SU-DHL-6 (cell line): Measurements from ENCODE around the gene DIPK1A.

Experiments
- H2AFZ ChIP-seq: fragments of 200-600 bp; sonication (generic); 2 replicates; pipeline ENCODE4 v1.6.1; 2014; ENCODE audit warnings: low read depth, mild to moderate bottlenecking, moderate library complexity, mixed read lengths, antibody characterized with exemption, low read length; ENCODE audit not compliant: severe bottlenecking
- H3F3A ChIP-seq: fragments of 200-600 bp; shearing (Covaris generic); 2 replicates; pipeline ENCODE4 v1.6.0; 2016; ENCODE audit warnings: antibody characterized with exemption, mild to moderate bottlenecking; ENCODE audit not compliant: insufficient read depth
- H3K27ac ChIP-seq: fragments of 200-600 bp; sonication (generic); 2 replicates; pipeline ENCODE4 v1.5.1; 2016; ENCODE audit warnings: low read depth, mild to moderate bottlenecking, low read length, moderate library complexity, mixed read lengths
- H3K27me3 ChIP-seq: fragments of 200-600 bp; sonication (generic), shearing (Covaris generic); 2 replicates; pipeline ENCODE4 v1.6.0; 2014; ENCODE audit warnings: mild to moderate bottlenecking, low read length
- H3K36me3 ChIP-seq: fragments of 200-600 bp; sonication (generic); 2 replicates; pipeline ENCODE4 v1.6.1; 2014; ENCODE audit warnings: mild to moderate bottlenecking, low read length, mixed read lengths
- H3K4me2 ChIP-seq: fragments of 300-600, 200-600 bp; shearing (Covaris generic), sonication (generic); 2 replicates; pipeline ENCODE4 v1.6.0; 2014; ENCODE audit warnings: low read length, low read depth, mild to moderate bottlenecking; ENCODE audit not compliant: poor library complexity, severe bottlenecking
- H3K4me3 ChIP-seq: fragments of 200-600 bp; sonication (generic); 2 replicates; pipeline ENCODE4 v1.5.1; 2014; ENCODE audit warnings: antibody characterized with exemption, low read length, mild to moderate bottlenecking, mixed read lengths; ENCODE audit not compliant: insufficient read depth, poor library complexity, severe bottlenecking
- H3K79me2 ChIP-seq: fragments of 200-600 bp; sonication (generic); 2 replicates; pipeline ENCODE4 v1.6.1; 2014; ENCODE audit warnings: mild to moderate bottlenecking, low read length, moderate library complexity; ENCODE audit not compliant: insufficient read depth
- H3K9ac ChIP-seq: fragments of 200-600 bp; sonication (generic); 2 replicates; pipeline ENCODE4 v1.7.0; 2014; ENCODE audit warnings: mild to moderate bottlenecking, low read length
- H3K9me2 ChIP-seq: fragments of 200-600 bp; sonication (generic); replicated peaks from 2 replicates; pipeline ENCODE4 v1.6.1; 2014; ENCODE audit warnings: low read length; ENCODE audit not compliant: insufficient read depth
- H3K9me3 ChIP-seq: fragments of 200-600 bp; sonication (generic); 2 replicates; pipeline ENCODE4 v1.6.1; 2014; ENCODE audit warnings: low read length, mixed read lengths; ENCODE audit not compliant: insufficient read depth
- H4K20me1 ChIP-seq: fragments of 200-600 bp; sonication (generic); 2 replicates; pipeline ENCODE4 v1.6.1; 2014; ENCODE audit warnings: low read depth, mild to moderate bottlenecking, antibody characterized with exemption, low read length, moderate library complexity, mixed read lengths
- CTCF ChIP-seq: fragments of 200-600 bp; sonication (generic); IDR thresholded peaks from one replicate; pipeline ENCODE4 v1.5.1; 2017; ENCODE audit warnings: antibody characterized with exemption, mild to moderate bottlenecking, low read length, moderate library complexity; ENCODE audit not compliant: insufficient read depth, poor library complexity, severe bottlenecking
- EZH2phosphoT487 ChIP-seq: fragments of 200-600 bp; sonication (generic), shearing (Covaris generic); conservative IDR thresholded peaks from 2 replicates; pipeline ENCODE4 v1.6.1; 2018; ENCODE audit warnings: mild to moderate bottlenecking, antibody characterized with exemption, low read length, moderate library complexity, mixed read lengths

Gene DIPK1A

GRCh38 chr1:92916899-92917298 lies 44.4 kb downstream of the DIPK1A start:
- Histone ChIP-seq H3K27me3 (no peaks in the 10 kb centered on the region), H4K20me1 (peaks cover 16% of the 10 kb centered on the region), H3K4me3 (no peak overlapping the region), H3F3A (peaks cover 10% of the 10 kb centered on the region), H3K9ac (no peak overlapping the region), H3K36me3 (no peaks in the 10 kb centered on the region), H3K4me2 (no peak overlapping the region), H3K9me3 (no peaks in the 10 kb centered on the region), H3K27ac (no peak overlapping the region), H3K79me2 (peaks cover 95% of the 10 kb centered on the region), H2AFZ (no peak overlapping the region), H3K9me2 (no peaks in the 10 kb centered on the region)
- TF ChIP-seq CTCF, result no peak
- no peak for TF ChIP-seq EZH2phosphoT487

- H3K79me2 ChIP-seq, result peaks cover 94% of the 10 kb centered on the region
- no peaks in the 10 kb centered on the region for H3K36me3 ChIP-seq
Measured at GRCh38 chr1:92915547-92915946, 45.7 kb downstream of the DIPK1A start.

DNA sequence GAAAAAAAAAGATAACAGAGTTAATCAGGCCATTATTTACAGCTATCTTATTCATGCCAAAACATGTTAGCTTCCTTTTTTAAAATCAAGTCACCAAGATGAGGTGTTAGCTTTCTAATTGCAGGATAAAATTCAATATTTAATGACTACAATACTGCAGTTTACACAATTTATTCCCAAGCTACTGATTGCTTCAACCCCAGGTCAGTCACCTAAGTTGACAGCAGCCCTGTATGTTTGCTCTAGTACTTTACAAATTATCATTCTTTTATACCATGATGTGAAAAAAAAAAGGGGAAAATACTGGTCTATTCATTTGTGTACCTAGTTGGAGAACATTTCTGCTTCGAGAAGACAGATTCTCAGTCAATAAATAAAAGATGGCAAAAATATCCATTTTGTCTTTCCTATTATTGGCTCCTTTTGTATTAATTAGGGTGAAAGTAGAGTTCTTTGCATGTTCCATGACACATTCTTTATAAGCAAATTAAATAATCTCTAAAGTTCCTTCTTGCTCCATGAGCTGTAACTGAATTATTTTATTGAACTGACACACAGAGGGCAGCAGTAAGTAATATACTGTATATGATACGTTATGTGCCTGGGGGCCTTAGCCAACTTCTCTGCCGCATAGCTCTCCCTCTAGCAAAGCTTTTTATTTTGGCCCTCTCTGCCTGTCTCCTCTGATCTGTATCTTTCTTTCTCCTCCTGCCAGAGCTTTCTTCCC lies 48.0 kb downstream of the DIPK1A start:
- H3K27me3 ChIP-seq, result no peaks in the 10 kb centered on the region
- no peaks in the 10 kb centered on the region for H3K9me3 ChIP-seq
- H3K9me2 ChIP-seq, result no peaks in the 10 kb centered on the region
- no peak overlapping the region for H3K4me2 ChIP-seq
- no peak overlapping the region for H3K4me3 ChIP-seq
- peaks cover 21% of the 10 kb centered on the region for H4K20me1 ChIP-seq
- H2AFZ ChIP-seq, result no peak overlapping the region
- TF ChIP-seq CTCF (no peak), EZH2phosphoT487 (no peak)
- peaks cover 93% of the 10 kb centered on the region for H3K79me2 ChIP-seq
- no peak overlapping the region for H3K27ac ChIP-seq
- peaks cover 16% of the 10 kb centered on the region for H3F3A ChIP-seq
- peaks cover 10% of the 10 kb centered on the region; the same call in 1 of the 2 replicates for H3K36me3 ChIP-seq
- H3K9ac ChIP-seq, result no peak overlapping the region

More at GRCh38 chr1:92915547-92915946, 45.7 kb downstream of the DIPK1A start:
- Histone ChIP-seq H3K4me3 (no peak overlapping the region), H3K4me2 (no peak overlapping the region), H3F3A (peaks cover 10% of the 10 kb centered on the region), H3K9ac (no peak overlapping the region), H3K27me3 (no peaks in the 10 kb centered on the region), H3K27ac (peak overlapping the region; percentile 8; the same call in 1 of the 2 replicates), H3K9me3 (no peaks in the 10 kb centered on the region), H4K20me1 (peaks cover 21% of the 10 kb centered on the region), H3K9me2 (no peaks in the 10 kb centered on the region), H2AFZ (no peak overlapping the region)
- TF ChIP-seq EZH2phosphoT487 (no peak), CTCF (no peak)
